GM12875 (cell line): ENCODE measurements around the gene EPN3.

Experiments used
- H3K4me3 ChIP-seq: one replicate; pipeline ENCODE4 v1.5.1; 2011; ENCODE audit warnings: low read depth, low read length, control low read depth
- TF ChIP-seq, protein P1 (sequence below): IDR thresholded peaks from 2 replicates; pipeline ENCODE4 v1.5.1; 2011; ENCODE audit warnings: low read depth, mild to moderate bottlenecking, control low read depth, inconsistent platforms, low read length, moderate library complexity, borderline replicate concordance; ENCODE audit not compliant: insufficient read depth

EPN3 gene

DNA sequence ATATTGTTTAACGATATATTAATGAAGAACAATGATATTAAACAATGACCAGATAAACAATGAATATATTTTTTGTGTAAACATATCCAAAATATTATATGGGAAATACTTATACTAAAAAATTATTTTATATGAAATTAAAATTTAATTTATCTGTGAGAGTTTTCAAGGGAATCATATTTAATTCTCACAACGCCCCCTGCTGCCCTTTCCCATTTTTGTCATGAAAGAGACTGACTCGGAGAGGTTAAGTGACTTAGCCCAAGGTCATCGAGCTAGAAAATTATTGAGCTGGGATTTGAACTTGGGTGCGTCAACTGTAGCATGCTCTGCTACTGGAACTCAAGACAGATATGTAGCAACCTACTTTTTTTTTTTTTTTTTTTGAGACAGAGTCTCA lies 31.5 kb upstream of the EPN3 start:
- TF ChIP-seq, protein P1, sequence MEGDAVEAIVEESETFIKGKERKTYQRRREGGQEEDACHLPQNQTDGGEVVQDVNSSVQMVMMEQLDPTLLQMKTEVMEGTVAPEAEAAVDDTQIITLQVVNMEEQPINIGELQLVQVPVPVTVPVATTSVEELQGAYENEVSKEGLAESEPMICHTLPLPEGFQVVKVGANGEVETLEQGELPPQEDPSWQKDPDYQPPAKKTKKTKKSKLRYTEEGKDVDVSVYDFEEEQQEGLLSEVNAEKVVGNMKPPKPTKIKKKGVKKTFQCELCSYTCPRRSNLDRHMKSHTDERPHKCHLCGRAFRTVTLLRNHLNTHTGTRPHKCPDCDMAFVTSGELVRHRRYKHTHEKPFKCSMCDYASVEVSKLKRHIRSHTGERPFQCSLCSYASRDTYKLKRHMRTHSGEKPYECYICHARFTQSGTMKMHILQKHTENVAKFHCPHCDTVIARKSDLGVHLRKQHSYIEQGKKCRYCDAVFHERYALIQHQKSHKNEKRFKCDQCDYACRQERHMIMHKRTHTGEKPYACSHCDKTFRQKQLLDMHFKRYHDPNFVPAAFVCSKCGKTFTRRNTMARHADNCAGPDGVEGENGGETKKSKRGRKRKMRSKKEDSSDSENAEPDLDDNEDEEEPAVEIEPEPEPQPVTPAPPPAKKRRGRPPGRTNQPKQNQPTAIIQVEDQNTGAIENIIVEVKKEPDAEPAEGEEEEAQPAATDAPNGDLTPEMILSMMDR: peak; percentile 19; the same call in 1 of the 2 replicates

DNA sequence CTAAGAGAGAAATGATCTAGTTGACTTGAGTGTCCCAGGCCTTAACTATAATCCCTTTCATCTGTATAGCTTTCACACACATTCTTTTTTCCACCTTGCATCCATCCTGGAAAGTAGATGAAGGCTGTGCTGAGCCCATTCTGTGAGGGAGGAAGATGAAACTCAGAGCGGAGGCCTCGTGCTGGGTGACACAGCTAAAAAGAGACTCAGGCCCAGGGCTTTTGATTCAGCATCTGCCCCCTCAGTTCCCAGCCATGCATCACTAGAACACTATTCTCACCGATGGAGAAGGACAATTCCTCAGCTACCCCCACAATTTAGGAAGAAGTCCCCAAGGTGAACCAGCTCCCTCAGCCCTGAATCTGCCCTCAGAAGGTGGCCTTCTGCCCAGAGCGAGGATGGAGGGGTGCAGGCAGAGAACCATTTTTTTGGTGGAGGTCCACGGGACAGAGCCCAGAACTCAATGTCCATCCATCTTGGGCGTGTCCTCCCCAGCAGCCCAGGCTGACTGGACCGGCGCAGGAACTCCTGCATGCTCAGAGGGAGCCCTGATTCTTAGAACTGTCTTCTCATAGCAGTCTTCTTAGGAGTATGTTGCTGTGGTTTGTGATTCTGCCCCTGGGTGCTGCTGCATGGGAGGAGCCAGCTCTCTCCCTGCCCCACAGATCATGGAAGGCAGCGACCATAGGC lies 30.1 kb upstream of the EPN3 start:
- TF ChIP-seq, protein P1: no peak
- H3K4me3 ChIP-seq: no peak overlapping the region

More for the DNA sequence above, 31.5 kb upstream of the EPN3 start:
- H3K4me3 ChIP-seq: no peak overlapping the region

DNA sequence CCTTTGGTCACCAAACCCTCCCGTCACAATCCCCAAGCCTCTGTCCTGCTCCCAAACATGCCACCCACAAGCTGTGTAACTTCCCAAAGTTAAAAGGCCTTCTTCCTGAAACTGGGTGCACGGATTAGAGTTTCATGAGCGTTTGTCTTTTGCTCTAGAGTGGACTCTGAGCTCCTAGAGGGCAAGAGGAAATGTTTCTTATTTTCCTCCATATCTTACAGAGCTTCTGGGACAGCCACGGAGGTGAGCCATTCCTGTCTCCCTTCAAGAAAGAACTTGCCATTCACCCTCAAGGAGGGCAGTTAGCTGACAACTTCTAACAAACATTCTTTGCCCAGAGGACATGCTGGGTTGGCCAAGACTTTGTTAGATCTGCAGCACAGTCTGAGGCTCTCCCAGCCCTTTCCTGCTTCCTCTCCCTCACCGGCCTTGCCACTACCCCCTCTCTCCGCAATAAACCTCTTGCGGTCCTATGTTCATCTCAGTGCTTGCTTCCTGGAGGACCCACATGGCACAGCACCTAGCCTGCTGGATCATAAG lies 26.9 kb upstream of the EPN3 start:
- no peak overlapping the region for H3K4me3 ChIP-seq
- TF ChIP-seq, protein P1: no peak

DNA sequence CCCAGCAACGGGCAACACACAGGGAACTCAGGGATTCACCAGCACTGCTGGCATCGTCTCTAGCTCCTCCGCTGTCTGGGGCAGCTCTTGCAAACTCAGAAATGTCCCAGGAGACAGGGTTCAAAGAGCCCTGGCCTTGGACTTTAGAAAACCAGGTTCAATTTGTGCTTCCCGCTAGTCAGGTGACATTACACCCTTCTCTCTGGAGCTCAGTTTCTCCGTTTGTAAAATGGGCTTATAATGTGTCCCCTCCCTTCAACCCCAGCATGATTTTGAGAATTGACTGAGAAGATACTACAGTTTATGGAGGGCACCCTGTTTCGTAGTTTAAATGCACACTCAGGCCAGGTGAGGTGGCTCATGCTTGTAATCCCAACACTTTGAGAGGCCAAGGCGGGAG lies 26.2 kb upstream of the EPN3 start:
- TF ChIP-seq, protein P1: no peak
- H3K4me3 ChIP-seq: no peak overlapping the region

DNA sequence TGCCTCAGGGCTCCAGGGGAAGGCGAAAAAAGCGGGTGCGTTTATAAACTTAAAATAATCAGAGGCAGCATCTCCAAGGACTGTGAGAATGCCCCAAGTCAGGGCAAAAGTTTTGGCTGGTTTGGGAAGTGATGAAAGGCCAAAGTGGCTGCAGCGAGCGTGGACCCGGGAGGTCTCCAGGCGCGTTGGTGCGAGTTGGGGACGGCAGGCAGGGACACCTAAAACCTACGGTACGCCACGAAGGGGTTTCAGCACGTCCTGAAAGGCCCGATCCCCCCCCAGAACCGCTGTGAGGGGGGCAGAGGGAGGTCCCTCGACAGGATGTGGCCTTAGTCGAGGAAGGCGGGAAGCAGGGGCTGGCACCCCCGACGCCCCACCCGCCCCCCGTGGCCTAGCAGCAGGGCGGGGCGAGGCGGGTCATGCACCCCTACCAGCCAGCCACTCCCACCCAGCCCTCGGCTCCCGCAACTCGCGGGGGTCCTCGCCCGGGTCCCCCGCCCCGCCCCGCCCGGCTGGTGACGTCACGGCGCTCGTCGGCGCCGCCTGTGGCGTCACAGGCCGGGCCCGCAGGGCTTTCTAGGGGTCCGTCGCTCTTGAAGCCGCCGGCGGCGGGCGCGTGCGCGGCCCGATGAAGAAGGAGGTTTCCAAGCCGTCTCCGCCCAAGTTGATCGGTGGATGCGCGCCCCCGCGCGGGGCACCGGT lies 24.5 kb upstream of the EPN3 start, which contains the start of gene MYCBPAP:
MYCBPAP (plus strand) TSS at position 569 of the 702 bp plus-strand sequence. CDS start 236 bp downstream, outside the sequence.
- TF ChIP-seq, protein P1: peak; percentile 34; the same call in 1 of the 2 replicates
- H3K4me3 ChIP-seq: peak within 1 kb of the TSS; percentile 49

DNA sequence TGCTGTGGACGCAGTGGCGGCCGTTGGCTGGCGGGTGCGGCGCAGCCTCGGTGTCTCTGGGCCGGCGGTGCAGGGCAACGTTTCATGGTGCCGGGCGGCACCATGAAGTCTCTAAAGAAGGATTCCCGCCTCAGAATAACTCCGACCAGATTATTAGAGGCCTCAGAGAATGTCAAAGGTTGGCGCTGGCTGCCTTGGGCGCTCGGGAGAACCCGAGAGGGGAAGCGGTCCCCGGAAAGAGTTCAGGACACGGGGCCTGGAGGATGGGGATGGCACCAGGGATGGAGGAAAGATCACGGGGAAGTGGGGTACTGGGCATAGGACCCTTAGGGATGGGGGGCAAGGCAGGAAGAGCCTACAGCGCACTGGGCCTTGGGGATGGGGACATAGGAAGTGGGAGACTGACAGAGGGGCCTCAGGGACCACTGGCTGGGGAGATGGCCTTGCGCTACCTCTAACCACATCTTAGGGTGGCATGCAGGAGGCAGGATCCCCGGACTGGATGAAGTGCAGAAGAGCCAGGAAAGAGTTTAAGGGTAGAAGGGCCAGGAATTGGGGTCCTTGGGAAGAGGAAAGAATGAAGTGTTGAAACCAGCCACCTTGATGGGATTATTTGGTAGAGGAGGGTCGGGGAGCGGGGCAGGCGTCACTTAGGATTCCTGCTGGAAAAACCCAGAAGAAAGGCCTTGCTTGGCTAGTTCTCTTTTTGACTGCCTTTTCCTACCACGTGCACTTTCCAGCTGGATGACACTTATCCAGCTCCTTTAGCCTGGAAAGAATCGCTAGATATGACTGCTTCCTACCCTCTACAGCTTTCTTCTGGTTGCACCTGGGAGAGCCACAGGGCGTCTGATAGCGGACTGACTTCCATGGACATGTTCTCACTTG lies 23.7 kb upstream of the EPN3 start:
- TF ChIP-seq, protein P1: no peak
- H3K4me3 ChIP-seq: peak overlapping the region; percentile 49
